H1 (cell line): ENCODE results near the gene OPCML. TPM values are rescaled to one million over a fixed set of nuclear protein-coding genes. Genes with fewer than 3 reads are reported as not detected.

Experiments used
- CTCF ChIA-PET: fragments of 300-600 bp; sonication (Branson Sonifier 250); formaldehyde crosslinking; loops from one replicate; lab custom pipeline; 2021; ENCODE audit not compliant: partially characterized antibody; lab: Charles Lee
- POLR2A ChIA-PET: fragments of 300-600 bp; sonication (Branson Sonifier 250); formaldehyde crosslinking; loops from one replicate; lab custom pipeline; 2021; ENCODE audit warnings: inconsistent platforms; ENCODE audit not compliant: partially characterized antibody; lab: Charles Lee
- DNase-seq, 2 experiments: peaks; one replicate each; pipeline versions ENCODE4 v3.0.0 to v3.0.0-alpha.2; 2010 to 2022; ENCODE audit warnings: low spot score in 2 of 2, low read depth in 1 of 2, mixed read lengths in 1 of 2
- FAIRE-seq: peaks from 2 replicates; lab custom pipeline; 2011; peaks lifted over from hg19 to GRCh38; lab: Jason Lieb, UNC
- H2AFZ ChIP-seq: 2 replicates; pipeline ENCODE4 v1.8.1; 2012; ENCODE audit warnings: low read length, inconsistent platforms
- H2AK5ac ChIP-seq: 2 replicates; pipeline ENCODE4 v1.6.1; 2013; ENCODE audit warnings: low read depth, low read length
- H2BK120ac ChIP-seq: replicated peaks from 2 replicates; pipeline ENCODE3; 2013; ENCODE audit warnings: low read depth, low read length, inconsistent platforms
- H2BK12ac ChIP-seq: 2 replicates; pipeline ENCODE4 v1.6.1; 2013; ENCODE audit warnings: low read depth, low read length
- H2BK15ac ChIP-seq: 2 replicates; pipeline ENCODE4 v1.6.1; 2013; ENCODE audit warnings: low read length
- H2BK20ac ChIP-seq: 2 replicates; pipeline ENCODE4 v1.6.1; 2013; ENCODE audit warnings: low read length
- H2BK5ac ChIP-seq: 2 replicates; pipeline ENCODE4 v1.6.1; 2013; ENCODE audit warnings: low read depth, low read length
- H3K14ac ChIP-seq: 2 replicates; pipeline ENCODE4 v1.6.1; 2013; ENCODE audit warnings: inconsistent platforms; ENCODE audit not compliant: insufficient read length
- H3K18ac ChIP-seq: 2 replicates; pipeline ENCODE4 v1.6.1; 2013; ENCODE audit warnings: low read length; ENCODE audit errors: extremely low read depth
- H3K23ac ChIP-seq: 2 replicates; pipeline ENCODE4 v1.6.1; 2013; ENCODE audit warnings: inconsistent platforms; ENCODE audit not compliant: insufficient read length
- H3K23me2 ChIP-seq: 2 replicates; pipeline ENCODE4 v1.6.1; 2013; ENCODE audit warnings: low read depth, low read length
- H3K27ac ChIP-seq: 2 replicates; pipeline ENCODE4 v1.6.1; 2011; ENCODE audit warnings: low read depth, low read length, inconsistent platforms
- H3K27me3 ChIP-seq, 4 experiments: replicated peaks in 1 of 4; 1 replicate in 1 of 4; 2 replicates in 3 of 4; pipeline versions ENCODE4 v1.6.1 to v1.8.1; 2011 to 2013; ENCODE audit warnings: low read length in 3 of 4, mild to moderate bottlenecking in 3 of 4, inconsistent platforms in 2 of 4, mixed read lengths in 2 of 4, moderate library complexity in 1 of 4; ENCODE audit not compliant: control insufficient read depth in 3 of 4, insufficient read depth in 3 of 4; ENCODE audit errors: extremely low read depth in 1 of 4
- H3K36me3 ChIP-seq, 4 experiments: 2 replicates each; pipeline versions ENCODE4 v1.6.1 to v1.8.1; 2011 to 2013; ENCODE audit warnings: mild to moderate bottlenecking in 4 of 4, low read length in 3 of 4, moderate library complexity in 2 of 4, control low read depth in 1 of 4, inconsistent platforms in 1 of 4; ENCODE audit not compliant: insufficient read depth in 4 of 4, control insufficient read depth in 2 of 4
- H3K4ac ChIP-seq: replicated peaks from 2 replicates; pipeline ENCODE3; 2013; ENCODE audit warnings: low read length, low read depth, mixed read lengths, inconsistent platforms; ENCODE audit not compliant: insufficient read length
- H3K4me1 ChIP-seq, 4 experiments: replicated peaks in 1 of 4; 1 replicate in 1 of 4; 2 replicates in 3 of 4; pipeline versions ENCODE4 v1.6.1 to v1.8.1; 2011 to 2013; ENCODE audit warnings: low read length in 3 of 4, inconsistent platforms in 2 of 4, mixed read lengths in 1 of 4; ENCODE audit not compliant: insufficient read depth in 4 of 4, control insufficient read depth in 3 of 4
- H3K4me2 ChIP-seq, 2 experiments: 2 replicates each; pipeline versions ENCODE4 v1.6.1 to v1.8.1; 2011 to 2013; ENCODE audit warnings: low read depth in 2 of 2, low read length in 2 of 2, control low read depth in 1 of 2, inconsistent platforms in 1 of 2, mild to moderate bottlenecking in 1 of 2; ENCODE audit not compliant: insufficient read depth in 1 of 2
- H3K4me3 ChIP-seq, 4 experiments: fragments of 200-600, 300-600 bp in 1 of 4; sonication (generic), shearing (Covaris generic), sonication (Bioruptor Twin) in 1 of 4; 2 replicates each; pipeline versions ENCODE4 v1.5.1 to v1.8.1; 2011 to 2016; ENCODE audit warnings: low read length in 4 of 4, low read depth in 3 of 4, control low read depth in 2 of 4, inconsistent platforms in 2 of 4, mild to moderate bottlenecking in 2 of 4, mixed read lengths in 1 of 4, moderate library complexity in 1 of 4; ENCODE audit not compliant: insufficient read depth in 2 of 4; ENCODE audit errors: extremely low read depth in 1 of 4
- H3K56ac ChIP-seq: replicated peaks from 2 replicates; pipeline ENCODE3; 2013; ENCODE audit warnings: low read depth, mild to moderate bottlenecking, mixed read lengths, low read length, inconsistent platforms; ENCODE audit not compliant: insufficient read length
- H3K79me1 ChIP-seq: 2 replicates; pipeline ENCODE4 v1.6.1; 2013; ENCODE audit warnings: low read depth, low read length, control low read depth
- H3K79me2 ChIP-seq, 2 experiments: 2 replicates each; pipeline versions ENCODE4 v1.6.1 to v1.8.1; 2012 to 2013; ENCODE audit warnings: low read length in 2 of 2, mild to moderate bottlenecking in 2 of 2, inconsistent platforms in 1 of 2; ENCODE audit not compliant: insufficient read depth in 2 of 2, control insufficient read depth in 1 of 2
- H3K9ac ChIP-seq, 4 experiments: replicated peaks in 1 of 4; 1 replicate in 1 of 4; 2 replicates in 3 of 4; pipeline versions ENCODE4 v1.6.1 to v1.8.1; 2011 to 2013; ENCODE audit warnings: low read depth in 3 of 4, low read length in 3 of 4, control low read depth in 2 of 4, mild to moderate bottlenecking in 2 of 4, moderate library complexity in 2 of 4, inconsistent platforms in 1 of 4; ENCODE audit errors: extremely low read depth in 1 of 4
- H3K9me3 ChIP-seq, 2 experiments: 2 replicates each; pipeline versions ENCODE4 v1.6.1 to v1.8.1; 2012 to 2013; ENCODE audit warnings: mild to moderate bottlenecking in 2 of 2, moderate library complexity in 2 of 2, control low read depth in 1 of 2, inconsistent platforms in 1 of 2, low read depth in 1 of 2, low read length in 1 of 2, mixed read lengths in 1 of 2; ENCODE audit not compliant: insufficient read depth in 2 of 2
- H4K20me1 ChIP-seq, 2 experiments: replicated peaks in 1 of 2; 2 replicates each; pipeline versions ENCODE3 to v1.8.1; 2011 to 2013; ENCODE audit warnings: inconsistent platforms in 2 of 2, low read length in 2 of 2, mild to moderate bottlenecking in 1 of 2; ENCODE audit not compliant: insufficient read depth in 2 of 2, control insufficient read depth in 1 of 2
- H4K5ac ChIP-seq: 2 replicates; pipeline ENCODE4 v1.6.1; 2013; ENCODE audit warnings: low read length, low read depth, mixed read lengths, inconsistent platforms; ENCODE audit not compliant: insufficient read length
- H4K8ac ChIP-seq: 2 replicates; pipeline ENCODE4 v1.8.0; 2013; ENCODE audit warnings: mild to moderate bottlenecking, moderate library complexity, low read length, inconsistent platforms; ENCODE audit not compliant: insufficient read depth; ENCODE audit errors: extremely low read depth
- H4K91ac ChIP-seq: replicated peaks from 2 replicates; pipeline ENCODE3; 2013; ENCODE audit warnings: low read length, mixed read lengths, inconsistent platforms; ENCODE audit not compliant: insufficient read length
- ASH2L ChIP-seq: fragments of 200-600, 300-600 bp; sonication (generic); IDR thresholded peaks from one replicate; pipeline ENCODE4 v1.7.1; 2017; ENCODE audit warnings: low read length
- CTCF ChIP-seq, 3 experiments: IDR thresholded peaks; 1 replicate in 2 of 3; 2 replicates in 1 of 3; pipeline versions ENCODE4 v1.5.1 to v1.6.1; 2011; ENCODE audit warnings: low read length in 3 of 3, mild to moderate bottlenecking in 3 of 3, inconsistent platforms in 2 of 3, low read depth in 1 of 3, moderate library complexity in 1 of 3; ENCODE audit not compliant: insufficient read depth in 1 of 3; ENCODE audit errors: control extremely low read depth in 1 of 3
- EZH2 ChIP-seq: fragments of 200-600 bp; sonication (generic); IDR thresholded peaks from 2 replicates; pipeline ENCODE4 v1.7.1; 2012; ENCODE audit warnings: low read depth, mild to moderate bottlenecking, moderate library complexity, low read length, inconsistent platforms; ENCODE audit not compliant: severe bottlenecking
- GTF2F1 ChIP-seq: IDR thresholded peaks from 2 replicates; pipeline ENCODE4 v1.6.1; 2012; ENCODE audit warnings: low read depth, low read length, improper control_type of control experiment, borderline replicate concordance
- HDAC6 ChIP-seq: IDR thresholded peaks from one replicate; pipeline ENCODE4 v1.7.1; 2012; ENCODE audit warnings: low read depth, mild to moderate bottlenecking, inconsistent platforms, low read length, moderate library complexity
- POLR2A ChIP-seq, 2 experiments: IDR thresholded peaks; 1 replicate in 1 of 2; 2 replicates in 1 of 2; pipeline ENCODE4 v1.6.1; 2011; ENCODE audit warnings: low read depth in 2 of 2, low read length in 2 of 2, mild to moderate bottlenecking in 2 of 2; ENCODE audit errors: control extremely low read depth in 1 of 2
- SIN3A ChIP-seq, 2 experiments: IDR thresholded peaks in 1 of 2; conservative IDR thresholded peaks in 1 of 2; 2 replicates each; pipeline ENCODE4 v1.6.1; 2011 to 2012; ENCODE audit warnings: low read length in 2 of 2, improper control_type of control experiment in 1 of 2, low read depth in 1 of 2, mild to moderate bottlenecking in 1 of 2
- USF2 ChIP-seq: IDR thresholded peaks from 2 replicates; pipeline ENCODE4 v1.6.1; 2011; ENCODE audit warnings: low read length, improper control_type of control experiment
- WGBS, 2 experiments: shearing (Covaris generic) in 1 of 2; methylation state at CpG; one replicate each; pipeline versions ENCODE4 v1.1.6 to v1.1.7; 2013 to 2015; ENCODE audit warnings: low lambda C conversion rate in 2 of 2, mixed read lengths in 2 of 2, inconsistent platforms in 1 of 2, low coverage in 1 of 2, missing lambda C conversion rate in 1 of 2; ENCODE audit not compliant: insufficient replicate concordance in 2 of 2, insufficient coverage in 1 of 2, insufficient read length in 1 of 2; ENCODE audit errors: extremely low coverage in 1 of 2, missing lambda C conversion rate in 1 of 2; 5-methylcytosine and 5-hydroxymethylcytosine counted together
- polyA plus RNA-seq, 7 experiments: library from polyadenylated mRNA; depleted of rRNA in 3 of 7; stranded (reverse) in 5 of 7; unstranded in 2 of 7; fragments of >200 nt in 5 of 7; fragments of 200-250 nt in 2 of 7; gene quantifications; 1 replicate in 5 of 7; 2 replicates in 1 of 7; 4 replicates in 1 of 7; pipeline versions ENCODE4 v1.2.1 to v1.2.3, GENCODE V29; 2011 to 2013; ENCODE audit warnings: missing spikeins in 2 of 7, mixed read lengths in 2 of 7
- total RNA-seq: library from RNA; stranded (reverse); fragmentation: NEBNext Ultra II Directional; extraction: Animal tissue kit (Norgen Biotek cat#: 25700); gene quantifications from 2 replicates; pipeline ENCODE4 v1.2.1, GENCODE V29; 2021

Gene OPCML
- total and polyA plus RNA-seq, 2 of the 8 experiments (the other 6 are each of a cell fraction or from before 2014, with no cell fraction given), result 2.3 to 3.1 TPM

- no peak overlapping the region for H3K56ac ChIP-seq
- no peak overlapping the region for H2BK5ac ChIP-seq
- H2BK120ac ChIP-seq, result no peak overlapping the region
- H2AFZ ChIP-seq, result no peak overlapping the region
- H4K20me1 ChIP-seq, result no peaks in the 10 kb centered on the region
- H3K23ac ChIP-seq, result no peak overlapping the region
- H3K4me2 ChIP-seq, result no peak overlapping the region
- no peak overlapping the region for H2AK5ac ChIP-seq
- H3K9ac ChIP-seq, result no peak overlapping the region; a peak in 1 of 7 replicates
- H3K4ac ChIP-seq, result no peak overlapping the region
- H4K8ac ChIP-seq, result no peak overlapping the region
- H3K27me3 ChIP-seq, result no peaks in the 10 kb centered on the region
- no peak overlapping the region for H4K5ac ChIP-seq
- CTCF ChIA-PET, result interaction anchor here (1.2 to 1.4 kb wide), 3 partner anchors 8 to 249 kb away, joined by 3 to 4 read pairs (median 4); no protein-coding TSS in a partner anchor
- no peak overlapping the region for H3K14ac ChIP-seq
- H3K79me2 ChIP-seq, result no peaks in the 10 kb centered on the region
- H3K18ac ChIP-seq, result no peak overlapping the region
- no peaks in the 10 kb centered on the region for H3K9me3 ChIP-seq
- no peak overlapping the region for H2BK15ac ChIP-seq
- FAIRE-seq (no peak), DNase-seq (no peak)
- H2BK12ac ChIP-seq, result no peak overlapping the region
- TF ChIP-seq SIN3A (conservative IDR thresholded peaks at IDR 0.05 in 1 of 2, IDR thresholded peaks at IDR 0.05 in 1 of 2; ENCODE audit: low read depth in 1 of 2, low read length in 2 of 2), result no peak
- TF ChIP-seq GTF2F1, result no peak
- TF ChIP-seq CTCF (IDR thresholded peaks at IDR 0.05; ENCODE audit: control extremely low read depth in 1 of 3, insufficient read depth in 1 of 3, low read depth in 1 of 3, low read length in 3 of 3), result no peak
- TF ChIP-seq POLR2A (IDR thresholded peaks at IDR 0.05; ENCODE audit: control extremely low read depth in 1 of 2, low read depth in 2 of 2, low read length in 2 of 2), result no peak
- no peak for TF ChIP-seq USF2
- TF ChIP-seq EZH2, result no peak
- no peak for TF ChIP-seq HDAC6
- no peak for TF ChIP-seq ASH2L
- peaks cover 0 to 5% (median 2%) of the 10 kb centered on the region in 4 experiments; a peak in 3 of 7 replicates for H3K4me1 ChIP-seq
- H3K23me2 ChIP-seq, result no peaks in the 10 kb centered on the region
- H2BK20ac ChIP-seq, result no peak overlapping the region
- H3K4me3 ChIP-seq, result no peak overlapping the region
- H3K27ac ChIP-seq, result no peak overlapping the region
- H4K91ac ChIP-seq, result no peak overlapping the region
- H3K36me3 ChIP-seq, result no peaks in the 10 kb centered on the region
- WGBS, 2 experiments, result 86% methylated on average over 4 of the region's 4 CpGs; no CpG with 5 or more reads in 1 of the 2 experiments
- POLR2A ChIA-PET, result interaction anchor here (1.1 kb wide), 1 partner anchor 8 kb away, joined by 5 read pairs; no protein-coding TSS in a partner anchor
- no peaks in the 10 kb centered on the region; the same call in 1 of the 2 replicates for H3K79me1 ChIP-seq
These were observed 148.6 kb downstream of the OPCML start for GRCh38 chr11:133383689-133384088.
